HuH-7 (cell line): Measurements from ENCODE around the gene THSD7A.
A peak's percentile ranks its signal among the peaks of the same experiment; 100 is the strongest.

Experiments
- DNase-seq: peaks from one replicate; pipeline ENCODE4 v3.0.0; 2011; ENCODE audit warnings: low spot score

The THSD7A gene

DNA sequence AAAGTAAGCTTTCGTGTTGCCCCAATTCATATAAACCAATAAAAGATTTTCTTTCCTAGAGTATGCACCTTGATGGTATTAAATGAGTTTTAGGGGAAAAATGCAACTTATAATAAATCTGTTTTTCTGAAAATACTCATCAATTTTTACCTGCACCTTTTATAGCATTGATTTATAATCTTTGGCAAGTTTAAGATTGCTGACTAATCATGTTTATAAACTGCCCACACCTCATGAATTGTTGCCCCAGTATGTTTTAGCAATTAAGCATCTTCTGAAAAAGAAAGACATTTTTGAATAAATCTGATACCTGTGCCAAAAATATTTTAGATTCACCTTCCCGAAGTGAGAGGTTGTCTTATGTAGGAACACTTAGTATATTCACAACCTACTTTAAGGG is 420.0 kb downstream of the THSD7A start:
- DNase-seq = no peak

DNA sequence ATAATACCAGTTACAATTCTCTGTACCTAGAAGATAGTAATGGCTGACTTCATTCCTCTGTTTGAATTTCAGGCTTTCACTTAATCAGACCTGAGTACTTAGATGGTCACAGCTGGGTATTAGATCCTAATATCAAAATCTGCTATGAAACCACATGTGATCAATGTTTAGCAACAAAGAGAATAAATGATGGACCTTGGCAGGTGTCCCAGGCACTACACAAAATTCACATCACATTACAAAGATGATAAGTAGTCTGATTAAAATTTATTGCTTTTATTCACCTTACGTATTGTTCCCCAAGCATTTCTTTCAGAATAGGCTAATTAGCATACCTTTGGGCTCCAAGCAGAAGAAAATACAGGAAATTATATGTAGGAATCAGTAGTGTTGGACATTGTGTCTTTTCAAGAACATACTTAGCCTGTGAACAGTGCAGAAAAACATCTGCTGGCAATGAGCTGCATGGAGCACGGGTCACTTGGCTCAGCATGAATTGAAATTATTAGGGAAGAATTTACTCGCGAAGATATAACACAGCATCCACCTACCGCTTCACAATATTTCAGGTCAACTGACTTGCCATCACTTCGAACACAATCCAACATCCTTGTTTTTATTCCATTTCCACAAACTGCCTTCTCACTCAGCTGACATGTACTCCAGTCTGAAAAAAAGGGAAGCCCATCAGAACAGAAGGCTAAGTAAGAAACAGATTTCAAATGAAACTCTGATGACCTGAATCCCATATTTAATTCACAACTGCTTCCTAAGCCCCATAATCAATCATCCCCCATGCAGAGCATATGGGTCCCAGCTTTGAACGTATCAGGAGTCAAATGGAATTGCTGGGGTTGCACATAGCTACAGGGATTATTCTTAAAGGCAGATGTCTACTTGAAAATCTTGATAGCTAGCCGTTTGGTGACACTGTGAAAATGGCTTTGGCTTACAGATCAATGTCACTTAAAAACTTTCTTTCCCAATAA is 421.0 kb downstream of the THSD7A start:
- DNase-seq = no peak

DNA sequence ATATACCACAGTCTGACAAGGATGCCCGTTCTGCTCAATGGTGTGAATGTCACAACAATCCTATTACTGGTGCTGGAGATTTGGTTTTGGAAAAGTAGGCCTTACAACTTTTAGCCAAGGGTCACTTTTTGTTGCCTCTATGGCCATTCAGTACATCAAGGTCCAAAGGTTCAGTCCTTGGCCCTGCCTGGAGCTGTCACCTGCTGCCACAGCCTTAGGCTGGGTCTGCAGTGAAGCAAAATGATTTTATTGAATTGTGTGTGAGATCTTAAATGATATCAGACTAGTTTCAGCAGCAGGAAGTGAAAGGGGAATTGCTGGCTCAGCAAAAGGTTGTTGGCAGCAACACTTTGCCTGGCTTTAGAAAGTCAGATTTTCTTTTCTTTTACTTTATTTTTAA is 427.6 kb downstream of the THSD7A start:
- DNase-seq = no peak

DNA sequence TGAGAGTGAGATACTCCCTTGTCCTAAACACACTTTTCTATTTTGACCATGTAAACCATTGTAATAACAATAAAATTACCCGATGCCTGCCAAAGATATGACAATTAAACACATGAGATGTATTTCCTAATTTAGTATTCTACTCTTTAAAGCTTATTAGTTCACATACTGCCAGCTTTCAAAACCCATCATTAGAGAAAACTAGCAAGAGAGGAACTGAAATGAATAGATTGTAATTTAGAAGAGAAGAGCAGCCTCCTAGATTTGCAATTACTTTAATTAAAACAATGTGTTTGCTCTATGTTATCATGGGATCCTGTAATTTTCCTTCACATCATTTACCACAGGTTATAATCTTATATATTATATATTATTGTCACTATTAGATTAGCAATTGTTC is 428.2 kb downstream of the THSD7A start:
- DNase-seq = no peak

DNA sequence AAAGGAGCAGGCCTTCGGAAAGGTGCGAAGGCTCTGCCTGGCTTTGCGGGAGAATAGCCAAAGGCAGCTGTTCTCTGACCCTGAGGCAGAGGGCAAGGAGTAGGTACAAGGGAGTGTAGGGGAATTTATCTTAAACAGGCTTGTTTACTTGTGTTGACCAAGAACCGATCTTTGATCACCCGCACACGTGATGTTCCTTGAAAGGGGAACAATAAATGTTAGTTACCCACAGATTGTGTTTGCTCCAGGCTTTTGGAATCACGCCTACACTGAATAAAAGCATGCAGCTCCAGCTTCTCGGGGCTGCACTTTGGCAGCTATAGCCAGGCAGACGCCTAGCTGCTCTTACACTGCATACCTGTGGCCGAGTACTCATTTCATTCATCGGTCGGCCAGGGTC is 437.6 kb downstream of the THSD7A start:
- no peak for DNase-seq

DNA sequence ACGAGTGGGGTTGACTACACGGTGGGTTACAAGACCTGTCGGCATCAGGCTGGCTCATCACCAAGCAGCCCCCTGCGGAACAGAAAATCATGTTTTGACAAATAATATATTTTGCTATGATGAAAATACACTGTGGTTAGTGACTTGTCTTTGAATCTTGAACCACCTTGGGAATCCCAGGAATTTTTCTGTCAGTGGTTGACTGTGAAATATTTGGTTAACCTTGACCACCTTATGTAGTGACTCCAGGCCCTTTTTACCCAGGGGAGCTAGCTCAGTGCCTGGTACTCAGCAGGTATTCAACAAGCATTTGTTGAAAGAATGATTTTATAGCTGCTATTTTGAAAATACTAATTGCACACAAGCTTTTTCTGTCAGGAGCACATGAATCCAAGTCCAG is 452.4 kb downstream of the THSD7A start:
- no peak for DNase-seq

DNA sequence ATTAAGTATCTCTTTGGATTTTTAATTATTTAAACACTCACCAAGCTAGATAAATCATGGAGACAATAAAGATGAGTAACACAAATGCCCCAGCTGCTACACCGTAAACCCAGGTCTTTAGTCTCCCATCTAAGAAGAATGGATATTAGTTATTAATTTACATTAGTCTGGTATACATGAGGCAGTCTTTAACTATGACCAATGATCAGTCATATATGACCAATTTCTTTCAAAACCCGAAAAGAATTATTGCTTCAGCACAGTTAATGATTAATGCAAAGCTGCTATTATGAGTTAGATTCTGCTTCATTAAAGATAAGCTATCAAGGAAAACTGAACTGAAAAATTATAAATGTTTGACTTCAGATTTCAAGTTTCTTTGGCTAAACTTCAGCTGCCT is 455.5 kb downstream of the THSD7A start:
- DNase-seq = no peak

DNA sequence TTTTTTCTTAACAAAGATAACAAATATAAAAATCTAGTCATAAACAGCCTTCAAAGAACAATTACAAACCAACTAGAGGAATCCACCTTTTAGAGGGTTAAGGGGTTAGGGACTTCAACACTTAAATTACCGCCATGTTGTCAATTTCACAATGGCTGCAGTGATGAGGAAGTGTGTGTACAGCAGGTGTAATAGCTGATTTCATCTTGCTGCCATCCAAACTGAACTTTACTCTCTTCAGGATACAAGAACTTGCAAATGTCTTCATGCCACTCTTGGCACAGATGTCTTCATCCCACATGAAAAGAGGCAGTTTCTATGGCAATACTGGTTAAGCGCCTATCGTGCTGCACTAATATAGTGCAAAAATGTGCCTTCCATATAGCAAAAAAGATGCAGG is 457.4 kb downstream of the THSD7A start:
- no peak for DNase-seq

DNA sequence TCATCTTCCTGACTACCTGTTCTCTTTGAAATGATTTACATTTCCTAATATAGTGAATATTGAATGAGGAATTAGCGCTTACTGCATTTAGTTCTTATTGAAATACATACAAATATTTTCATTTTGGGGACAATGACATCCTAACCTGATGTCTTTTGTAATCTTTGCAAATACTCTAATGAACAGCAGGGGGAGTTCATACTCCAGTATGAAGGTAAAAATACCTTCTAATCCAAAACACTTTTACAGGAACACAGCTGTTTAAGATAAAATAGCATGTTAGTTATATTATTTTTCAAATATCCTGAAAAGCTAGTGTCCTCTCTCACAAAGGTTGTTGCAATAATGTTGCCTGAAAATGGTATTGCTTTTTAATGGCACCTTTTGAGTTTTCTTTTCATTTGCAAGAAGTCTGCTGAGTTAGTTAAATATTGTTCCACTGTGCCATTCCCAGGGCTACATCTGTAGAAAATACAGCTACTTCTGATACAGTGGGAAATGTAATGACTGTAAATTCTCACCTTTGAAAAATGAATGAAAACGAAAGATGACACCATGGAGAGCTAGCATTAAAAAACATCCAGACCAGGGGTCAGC is 458.4 kb downstream of the THSD7A start:
- DNase-seq = peak; percentile 8

DNA sequence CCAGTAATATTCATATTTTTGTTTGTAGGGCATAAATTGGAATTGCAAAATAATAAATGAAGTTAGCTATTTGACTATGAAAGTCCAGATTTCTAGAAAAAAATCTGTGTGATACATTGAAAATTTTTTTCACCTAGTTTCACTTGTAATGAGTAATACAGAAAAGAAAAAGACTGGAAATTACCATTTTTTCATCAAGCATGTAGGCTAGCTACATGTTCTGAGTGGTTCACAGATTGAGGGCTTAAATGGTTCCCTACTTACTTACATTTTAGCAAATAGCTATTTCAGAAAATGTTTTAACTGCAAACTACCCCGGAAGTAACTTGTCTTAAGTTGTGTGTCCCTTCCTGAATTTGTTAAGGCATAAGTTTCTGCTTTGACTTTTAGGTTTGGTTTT is 462.3 kb downstream of the THSD7A start:
- DNase-seq = no peak

DNA sequence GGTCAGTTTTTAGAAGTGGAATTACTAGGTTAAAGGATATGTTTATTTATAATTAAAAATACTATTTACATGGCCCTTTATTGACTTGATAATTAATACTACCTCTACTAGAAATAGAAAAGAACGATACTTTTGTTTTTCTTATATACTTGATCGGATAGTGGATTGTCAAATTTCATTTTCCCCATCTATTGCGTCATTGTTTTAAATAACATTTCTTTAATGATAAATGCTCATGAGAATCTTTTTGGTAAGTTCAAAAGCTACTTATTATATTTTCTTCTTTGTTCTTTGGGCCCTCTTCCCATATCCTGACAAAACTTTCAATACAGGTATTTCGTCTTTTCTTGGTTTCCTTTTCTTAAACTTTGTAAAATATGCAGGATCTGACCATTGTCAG is 465.9 kb downstream of the THSD7A start:
- DNase-seq = no peak

DNA sequence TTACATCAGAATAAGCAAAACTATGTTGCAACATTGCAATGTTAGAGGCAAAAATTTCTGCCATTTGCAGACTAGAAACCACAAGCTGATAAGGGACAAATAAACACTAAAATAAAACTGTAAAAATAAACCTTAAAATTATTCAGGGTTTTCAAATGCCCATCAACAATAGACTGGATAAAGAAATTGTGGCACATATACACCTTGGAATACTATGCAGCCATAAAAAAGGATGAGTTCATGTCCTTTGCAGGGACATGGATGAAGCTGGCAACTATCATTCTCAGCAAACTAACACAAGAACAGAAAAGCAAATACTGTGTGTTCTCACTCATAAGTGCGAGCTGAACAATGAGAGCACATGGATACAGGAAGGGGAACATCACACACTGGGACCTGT is 473.4 kb downstream of the THSD7A start:
- no peak for DNase-seq

DNA sequence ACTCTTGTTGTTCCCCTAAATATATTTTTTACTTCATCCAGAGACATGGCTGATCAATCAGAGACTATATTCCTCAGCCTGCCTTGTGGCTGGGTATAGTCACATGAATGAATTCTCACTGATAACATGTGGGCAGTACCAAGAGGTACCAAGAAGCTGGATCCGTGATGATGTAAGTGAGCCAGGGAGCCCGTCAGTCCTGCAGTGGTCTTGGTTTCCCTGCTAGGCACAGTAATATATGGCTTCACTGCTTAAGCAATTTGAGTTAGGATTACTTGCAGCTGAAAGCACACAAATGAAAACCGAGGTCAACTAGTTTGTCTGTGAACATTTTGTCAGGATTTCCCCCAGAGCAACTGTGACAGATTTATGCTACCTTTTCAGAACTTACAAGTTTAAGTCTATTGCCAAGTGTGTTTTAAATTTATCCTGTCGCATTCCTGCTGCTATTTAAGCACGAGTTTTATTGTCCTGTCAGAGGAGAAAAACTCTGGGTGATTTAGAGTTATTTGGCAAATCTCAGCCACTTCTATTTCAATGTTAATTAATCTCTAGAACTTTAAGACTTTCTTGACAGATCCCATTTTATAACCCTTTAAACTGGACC is 476.5 kb downstream of the THSD7A start:
- no peak for DNase-seq

DNA sequence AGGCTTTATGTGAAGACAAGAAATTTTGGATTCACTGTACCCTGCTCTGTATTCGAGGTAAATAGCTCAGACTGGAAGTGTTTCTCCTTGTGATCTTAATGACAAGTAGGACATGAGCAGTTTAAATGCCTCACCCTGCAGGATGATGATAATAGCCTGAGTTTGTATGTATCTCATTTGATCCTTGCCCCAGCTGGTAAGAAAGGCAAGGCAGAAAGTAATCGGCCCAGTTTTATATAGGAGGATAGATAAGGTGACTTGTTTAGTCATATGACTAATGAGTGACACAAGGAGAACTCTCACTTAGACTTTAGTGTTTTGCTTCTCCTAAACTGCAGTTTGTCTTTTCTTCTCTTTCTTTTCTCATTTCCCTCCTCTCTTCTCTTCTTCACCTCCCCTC is 485.7 kb downstream of the THSD7A start:
- DNase-seq = no peak

DNA sequence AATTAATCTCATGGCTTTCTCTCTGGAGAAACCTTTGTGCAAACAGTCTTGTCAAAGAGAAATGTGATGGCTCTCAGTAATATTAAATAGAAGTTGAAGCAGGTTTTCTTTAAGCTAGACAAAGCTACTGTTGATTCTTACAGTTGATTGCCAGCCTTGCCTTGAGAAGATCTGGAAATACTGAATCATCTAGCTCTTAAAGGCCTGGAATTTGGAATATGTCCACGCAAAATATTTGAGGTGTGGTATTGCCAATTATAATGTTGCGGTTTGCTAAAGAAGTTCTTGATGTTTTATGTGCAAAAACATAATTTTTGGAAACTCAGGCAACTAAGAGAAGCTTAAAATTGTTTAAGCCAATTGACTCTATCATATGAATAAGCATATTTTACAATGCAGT is 486.4 kb downstream of the THSD7A start:
- no peak for DNase-seq

DNA sequence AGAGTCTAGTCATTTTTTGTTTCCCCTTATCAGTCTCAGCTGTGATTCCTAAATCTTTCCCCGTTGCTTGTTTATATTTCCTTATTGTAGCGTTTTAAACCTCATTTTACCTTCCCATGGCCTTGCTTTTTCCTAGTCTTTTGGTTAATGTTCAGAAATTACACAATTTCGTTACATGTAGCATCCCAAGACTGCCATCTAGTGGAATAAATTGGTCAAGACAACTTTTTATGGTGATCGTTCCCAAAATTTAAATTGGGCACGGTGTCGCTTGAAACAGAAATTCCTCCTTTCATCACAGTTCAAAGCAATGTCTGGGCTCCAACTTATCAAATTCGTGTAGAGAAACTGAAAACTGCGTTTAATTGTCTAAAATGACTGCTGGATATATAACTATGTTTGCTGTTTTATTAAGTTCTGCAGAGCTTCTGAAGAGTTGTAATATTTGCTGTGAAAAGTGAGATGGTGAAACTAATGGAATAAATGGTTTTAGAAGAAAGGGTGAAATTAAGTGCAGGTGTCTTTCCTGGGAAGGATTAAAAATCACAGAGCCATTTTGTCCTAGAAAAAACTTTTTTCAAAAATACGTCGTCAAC is 488.1 kb downstream of the THSD7A start:
- no peak for DNase-seq

DNA sequence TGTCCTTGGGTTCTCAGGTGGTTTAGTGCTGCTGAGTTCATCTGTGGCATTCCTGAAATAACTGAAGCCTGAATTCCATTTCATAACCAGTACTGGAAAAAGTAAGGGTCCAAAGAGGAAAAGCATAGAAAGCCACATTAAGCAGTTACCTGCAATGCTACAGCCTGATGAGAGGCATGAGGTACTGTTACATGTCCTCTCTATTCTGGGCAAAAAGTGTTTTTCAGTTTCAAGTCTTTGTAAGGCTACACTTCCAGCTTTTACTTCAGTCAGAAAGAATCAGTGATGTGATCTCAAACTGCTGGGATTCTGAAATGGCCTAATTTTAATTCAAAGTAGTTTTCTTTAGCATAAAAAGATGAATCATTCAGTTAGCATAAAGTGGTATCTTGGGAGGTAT is 488.9 kb downstream of the THSD7A start:
- no peak for DNase-seq

DNA sequence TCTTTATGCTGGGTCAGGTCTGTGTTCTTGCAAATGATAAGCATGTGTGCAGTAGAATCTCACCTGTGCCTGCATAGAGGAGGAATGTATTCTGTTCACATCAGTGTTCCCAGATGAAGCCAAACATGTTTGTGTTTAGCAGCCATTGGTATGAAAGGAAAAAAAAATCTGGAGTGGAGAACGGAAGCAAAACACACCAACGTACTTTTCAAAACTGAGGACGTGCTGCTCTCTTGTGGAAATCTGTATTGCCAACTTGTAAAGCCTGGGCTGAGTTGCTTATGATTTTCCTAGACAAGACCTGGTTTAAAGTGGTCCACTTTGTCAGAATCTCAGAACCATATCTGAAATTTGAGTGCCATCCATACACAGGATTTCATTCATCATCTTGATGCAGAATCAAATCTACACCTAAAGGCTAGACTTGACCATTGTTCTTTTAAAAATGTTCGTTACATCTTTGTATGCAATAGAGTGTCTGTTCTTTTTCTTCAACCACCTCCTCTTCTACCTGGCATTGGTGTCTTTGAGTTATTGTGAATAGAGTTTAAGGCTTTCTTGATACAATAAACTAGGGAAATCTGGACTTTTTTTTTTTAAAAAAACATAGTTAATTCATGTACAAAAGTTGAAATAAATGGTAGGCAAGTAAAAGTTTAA is 490.6 kb downstream of the THSD7A start:
- peak; percentile 5 for DNase-seq

DNA sequence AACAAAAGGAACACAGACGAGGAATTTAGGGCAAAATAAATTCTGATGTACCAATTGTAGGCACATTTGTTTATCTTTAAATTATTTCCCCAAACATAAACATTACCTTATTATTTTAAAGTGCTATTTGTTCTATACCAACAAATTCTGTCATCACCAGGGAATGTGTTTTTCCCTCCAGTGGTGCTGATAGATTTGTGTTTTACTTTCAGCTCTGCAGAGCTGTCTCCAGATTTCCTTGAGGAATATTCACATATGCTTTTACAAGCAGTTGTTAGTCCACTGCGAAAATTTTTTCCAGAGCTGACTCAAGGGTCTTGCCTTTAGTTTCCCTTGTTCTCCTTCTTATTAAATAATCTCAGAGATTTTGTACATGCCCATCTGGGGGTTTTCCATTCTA is 495.6 kb downstream of the THSD7A start:
- no peak for DNase-seq

DNA sequence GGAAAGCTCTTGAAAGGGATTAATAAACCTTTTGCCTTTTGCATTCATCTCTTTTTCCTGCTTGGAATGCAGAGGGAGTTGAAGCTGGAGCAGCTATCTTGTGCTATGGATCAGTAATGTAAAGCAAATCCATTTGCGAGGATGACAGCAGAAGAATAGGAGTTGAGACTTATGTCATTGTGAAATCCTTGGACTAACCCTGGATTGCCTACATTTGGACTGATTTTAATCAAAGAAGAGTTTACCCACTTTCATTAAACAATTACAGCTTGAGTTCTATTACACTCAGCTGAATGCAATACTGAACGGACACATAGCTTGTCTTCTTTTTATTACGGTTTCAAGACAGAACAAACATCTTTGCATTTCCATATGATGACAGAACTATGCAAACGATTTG is 496.1 kb downstream of the THSD7A start:
- no peak for DNase-seq

DNA sequence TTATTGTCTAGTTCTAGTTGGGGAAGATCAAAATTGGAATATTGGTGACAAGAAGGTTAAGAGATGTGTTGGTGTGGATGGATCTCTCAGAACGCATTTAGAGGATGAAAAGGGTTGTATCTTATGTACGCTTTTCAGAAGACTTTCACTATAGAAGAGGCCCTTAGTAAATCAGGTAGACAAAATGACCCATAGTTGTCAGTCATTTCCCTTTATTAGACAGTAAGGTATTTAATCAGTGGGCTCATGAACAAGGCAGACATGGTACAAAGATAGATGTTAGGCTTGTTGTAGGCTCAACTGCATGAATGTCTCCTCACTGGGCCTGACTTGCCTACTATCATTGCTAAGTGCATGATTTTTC is 499.2 kb downstream of the THSD7A start:
- no peak for DNase-seq

DNA sequence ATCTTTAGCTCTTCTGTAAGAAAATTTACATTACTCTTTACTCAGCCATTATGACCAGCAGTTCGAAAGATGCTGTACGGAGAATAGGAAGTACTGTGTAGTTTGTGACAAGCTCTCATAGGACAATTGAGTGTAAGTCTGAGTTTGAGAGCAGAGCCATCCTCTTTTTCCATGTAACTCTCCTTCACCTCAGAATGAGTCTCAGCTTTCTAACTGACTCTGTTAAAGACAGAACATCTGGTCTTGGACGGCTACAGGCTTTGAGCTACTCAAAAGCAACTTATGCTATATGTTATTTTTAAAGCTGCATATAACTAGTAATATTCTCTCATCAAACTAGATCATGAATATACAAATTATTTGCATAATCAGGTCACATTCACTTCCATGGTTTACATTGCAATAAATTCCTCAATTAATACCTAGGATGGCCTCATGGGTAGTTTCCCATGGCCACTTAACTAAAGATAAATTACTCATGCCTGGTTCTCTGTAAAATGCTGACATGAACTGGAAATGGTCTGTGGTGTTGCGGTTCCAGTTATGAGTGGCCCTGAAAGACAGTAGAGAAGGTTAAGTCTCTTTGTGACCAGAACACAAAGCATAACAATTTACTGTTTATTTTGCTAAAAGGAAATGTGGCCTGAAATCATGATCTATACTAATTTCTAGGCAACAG is 499.7 kb downstream of the THSD7A start:
- no peak for DNase-seq
